NCI-H774 (cell line): ENCODE results near the gene KCNH4.

Experiments
- DNase-seq: peaks from one replicate; lab custom pipeline; 2025; lab: John Stamatoyannopoulos, UW

Gene KCNH4

GRCh38 chr17:42136654-42137051, 44.3 kb downstream of the KCNH4 start:
- DNase-seq = no peak

- peak; percentile 94 for DNase-seq
These were observed 45.0 kb downstream of the KCNH4 start for GRCh38 chr17:42135664-42136653.

- no peak for DNase-seq
These were observed 45.8 kb downstream of the KCNH4 start for GRCh38 chr17:42135151-42135550.

- peak; percentile 57 for DNase-seq
These were observed 47.4 kb downstream of the KCNH4 start for GRCh38 chr17:42133461-42134041.

GRCh38 chr17:42132941-42133340, 48.0 kb downstream of the KCNH4 start:
- DNase-seq = no peak

- no peak for DNase-seq
These were observed 48.9 kb downstream of the KCNH4 start for GRCh38 chr17:42131981-42132432.

GRCh38 chr17:42131232-42131631, 49.7 kb downstream of the KCNH4 start:
- DNase-seq = no peak

GRCh38 chr17:42130310-42130936, 50.5 kb downstream of the KCNH4 start:
- no peak for DNase-seq

GRCh38 chr17:42129109-42129837, 51.7 kb downstream of the KCNH4 start:
- no peak for DNase-seq

GRCh38 chr17:42127414-42127813, 53.5 kb downstream of the KCNH4 start:
- DNase-seq = no peak

- no peak for DNase-seq
These were observed 54.1 kb downstream of the KCNH4 start for GRCh38 chr17:42126836-42127235.

- no peak for DNase-seq
These were observed 55.4 kb downstream of the KCNH4 start for GRCh38 chr17:42125565-42125964.

GRCh38 chr17:42124256-42124655, 56.7 kb downstream of the KCNH4 start:
- DNase-seq = no peak

GRCh38 chr17:42122371-42123303, 58.3 kb downstream of the KCNH4 start, which contains the start of gene HSPB9:
Gene HSPB9, plus strand, starts transcription at chr17:42122804. Its CDS starts 47 bp downstream, at chr17:42122851.
- peak; percentile 85 for DNase-seq

- peak; percentile 89 for DNase-seq
These were observed 59.9 kb downstream of the KCNH4 start, which contains the start of gene KAT2A for GRCh38 chr17:42120770-42121769. Gene KAT2A, minus strand, starts transcription at chr17:42121367. Its CDS starts 63 bp downstream, at chr17:42121304.

- DNase-seq = no peak
These were observed 60.7 kb downstream of the KCNH4 start for GRCh38 chr17:42120161-42120769.

- DNase-seq = no peak
These were observed 61.6 kb downstream of the KCNH4 start for GRCh38 chr17:42119301-42119700.

GRCh38 chr17:42118545-42118944, 62.4 kb downstream of the KCNH4 start:
- no peak for DNase-seq

- DNase-seq = no peak
These were observed 62.8 kb downstream of the KCNH4 start for GRCh38 chr17:42118126-42118510.
